ENCODE results near the gene HOXA9.

HOXA9 gene

DNA sequence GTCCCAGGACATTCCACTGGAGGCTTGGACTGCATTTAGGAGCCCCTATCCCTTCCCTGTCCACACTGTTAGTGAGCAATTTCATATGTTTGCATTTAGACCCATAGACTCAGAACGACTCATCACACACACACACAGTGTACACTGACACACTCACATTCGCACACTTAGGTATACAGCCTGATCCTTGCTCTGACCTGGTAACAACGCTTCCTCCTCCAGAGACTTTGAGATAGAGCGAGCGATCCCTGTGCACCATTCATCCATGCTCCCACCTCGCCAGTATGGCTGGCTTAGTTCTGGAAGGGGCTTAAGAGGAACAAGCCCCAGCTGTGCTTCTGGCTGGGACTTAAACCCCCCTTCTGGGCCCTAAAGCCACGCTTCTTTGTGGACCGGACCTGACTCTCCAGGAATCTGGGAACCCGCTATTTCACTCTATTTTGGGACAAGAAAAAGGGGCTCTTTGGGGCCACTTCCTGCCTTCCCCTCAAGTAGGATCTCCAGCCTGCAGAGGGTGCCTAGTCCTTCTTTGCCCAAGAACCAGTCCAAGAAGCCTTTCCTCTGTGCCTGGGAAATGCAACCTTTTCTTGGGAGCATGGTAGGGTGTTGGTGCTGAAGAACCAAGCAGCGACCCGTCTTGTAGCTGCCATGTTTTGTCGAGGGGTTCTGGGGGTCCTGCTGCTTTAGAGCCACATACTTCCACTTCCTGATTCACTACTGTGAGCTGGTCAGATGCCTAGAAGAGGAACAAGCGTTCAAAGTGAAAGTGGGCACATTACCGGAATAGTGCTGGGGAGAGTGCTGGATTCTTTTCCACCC, 35.6 kb upstream of the HOXA9 start:
- peak; percentile 20 for DNase-seq

DNA sequence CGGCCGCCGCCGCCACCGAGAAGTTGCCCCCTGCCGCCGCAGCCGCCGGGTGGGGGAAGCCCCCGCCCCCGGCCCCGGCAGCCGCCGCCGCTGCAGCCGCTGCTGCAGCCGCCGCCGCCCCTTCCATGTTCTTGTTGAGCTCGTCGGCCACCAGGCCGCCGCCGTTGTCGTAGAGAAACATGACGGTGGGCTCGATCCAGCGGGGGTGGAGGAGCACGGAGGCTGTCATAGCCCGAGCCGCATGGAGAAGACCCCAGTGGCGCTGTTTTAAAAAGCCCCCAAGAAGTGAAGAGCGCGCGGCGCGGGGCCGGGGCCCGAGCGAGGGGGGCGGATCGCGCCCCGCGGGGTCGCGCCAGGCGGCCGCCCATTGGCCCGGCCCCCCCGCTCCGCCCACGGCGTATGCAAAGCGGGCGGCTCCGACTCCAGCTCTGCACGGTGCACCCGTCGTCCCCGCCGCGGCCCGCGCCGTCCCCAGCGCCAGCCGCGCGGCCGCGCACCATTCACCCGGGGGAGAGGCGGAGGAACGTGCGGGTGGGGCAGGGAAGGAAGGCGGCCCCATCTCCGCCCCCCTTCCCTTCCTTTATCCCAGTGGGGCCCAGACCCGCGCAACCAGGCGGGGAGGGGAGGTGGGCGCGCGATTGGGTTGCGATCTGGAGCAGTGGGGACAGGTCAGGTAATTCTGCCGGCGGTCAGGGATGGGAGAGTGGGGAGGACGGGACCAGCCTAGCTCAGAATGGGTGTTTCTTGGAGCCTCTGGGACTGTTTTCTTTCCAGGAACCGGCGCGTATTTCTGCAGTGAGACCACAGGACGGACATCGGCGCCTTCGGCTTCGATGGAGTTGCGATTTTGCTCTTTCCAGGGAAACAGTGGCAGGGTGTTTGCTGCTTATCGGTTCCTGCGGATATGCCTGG, 34.8 kb upstream of the HOXA9 start, which contains the start of gene HOXA13:
Gene HOXA13, minus strand, starts transcription at position 243 of the 912 bp plus-strand sequence. Its CDS starts 14 bp downstream, at position 229.
- DNase-seq: peak; percentile 61

DNA sequence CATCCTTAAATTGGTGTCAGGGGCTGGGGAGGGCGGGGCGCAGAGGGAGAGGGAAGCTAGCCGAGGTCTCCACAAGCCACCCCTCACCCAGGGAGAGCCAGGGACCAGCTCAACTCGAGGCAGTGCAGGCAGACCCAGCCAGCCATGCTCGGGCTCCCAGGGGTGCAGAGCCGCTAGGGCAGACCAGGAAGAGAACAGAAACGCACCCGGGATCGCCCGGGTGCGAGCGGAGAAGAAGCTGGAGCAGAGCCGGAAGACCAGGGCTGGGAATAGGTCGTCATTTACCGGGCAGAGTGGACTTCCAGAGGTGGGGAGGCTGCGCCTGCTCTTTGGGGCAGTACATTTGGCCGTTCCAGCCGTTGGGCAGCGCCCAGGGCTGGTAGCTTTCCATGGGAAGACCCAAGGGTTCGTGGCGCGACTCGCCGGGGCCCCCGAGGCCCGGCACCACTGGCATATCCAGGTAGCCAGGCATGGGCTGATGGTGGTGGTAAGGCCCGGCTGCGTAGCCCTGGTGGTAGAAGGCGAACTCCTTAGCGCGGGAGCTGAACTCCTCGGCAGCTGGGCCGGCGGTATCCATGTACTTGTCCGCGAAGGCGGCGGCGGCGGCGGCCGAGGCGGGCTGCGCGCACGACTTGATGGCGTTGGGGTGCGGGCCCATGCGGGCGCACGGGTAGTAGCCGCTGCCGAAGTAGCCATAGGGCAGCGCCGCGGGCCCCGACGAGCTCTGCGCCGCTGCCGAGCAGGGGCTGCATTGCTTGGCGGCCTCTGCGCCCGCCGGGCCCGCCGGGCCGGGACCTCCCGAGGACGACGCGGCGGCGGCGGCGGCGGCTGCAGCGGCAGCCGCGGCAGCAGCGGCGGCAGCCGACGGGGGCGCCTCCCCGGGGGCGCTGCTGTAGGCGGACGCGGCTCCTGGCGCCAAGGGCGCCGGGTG, 33.8 kb upstream of the HOXA9 start:
- DNase-seq: no peak

DNA sequence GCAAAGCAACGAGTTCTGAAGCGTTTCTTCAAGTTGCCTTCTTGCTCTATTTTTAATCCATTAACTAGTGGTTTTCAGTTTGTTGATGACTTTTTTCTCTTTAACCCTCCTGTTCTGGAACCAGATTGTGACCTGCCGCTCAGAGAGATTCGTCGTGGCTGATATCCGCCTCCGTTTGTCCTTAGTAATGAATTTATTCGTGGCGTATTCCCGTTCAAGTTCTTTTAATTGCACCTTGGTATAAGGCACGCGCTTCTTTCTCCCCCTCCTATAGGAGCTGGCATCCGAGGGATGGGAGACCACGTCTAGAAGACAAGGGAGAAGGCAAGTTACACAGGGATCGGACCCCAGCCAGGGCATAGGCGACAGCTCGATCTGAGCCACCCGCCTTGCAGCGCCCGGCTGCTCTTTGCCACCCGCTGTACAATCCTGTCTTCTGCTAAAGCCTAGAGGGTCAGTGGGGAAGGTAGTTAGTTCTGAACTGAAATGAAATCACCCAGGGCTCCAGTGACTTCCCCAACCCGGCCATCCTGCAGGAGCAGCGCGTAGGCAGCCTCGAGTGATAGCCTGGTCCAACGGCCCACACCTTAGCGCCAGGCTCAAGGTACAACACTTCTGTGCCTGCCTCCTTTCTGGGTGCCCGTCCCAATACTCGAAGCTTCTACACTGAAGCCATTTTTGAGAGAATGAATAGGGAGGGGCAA, 33.0 kb upstream of the HOXA9 start:
- DNase-seq: no peak

DNA sequence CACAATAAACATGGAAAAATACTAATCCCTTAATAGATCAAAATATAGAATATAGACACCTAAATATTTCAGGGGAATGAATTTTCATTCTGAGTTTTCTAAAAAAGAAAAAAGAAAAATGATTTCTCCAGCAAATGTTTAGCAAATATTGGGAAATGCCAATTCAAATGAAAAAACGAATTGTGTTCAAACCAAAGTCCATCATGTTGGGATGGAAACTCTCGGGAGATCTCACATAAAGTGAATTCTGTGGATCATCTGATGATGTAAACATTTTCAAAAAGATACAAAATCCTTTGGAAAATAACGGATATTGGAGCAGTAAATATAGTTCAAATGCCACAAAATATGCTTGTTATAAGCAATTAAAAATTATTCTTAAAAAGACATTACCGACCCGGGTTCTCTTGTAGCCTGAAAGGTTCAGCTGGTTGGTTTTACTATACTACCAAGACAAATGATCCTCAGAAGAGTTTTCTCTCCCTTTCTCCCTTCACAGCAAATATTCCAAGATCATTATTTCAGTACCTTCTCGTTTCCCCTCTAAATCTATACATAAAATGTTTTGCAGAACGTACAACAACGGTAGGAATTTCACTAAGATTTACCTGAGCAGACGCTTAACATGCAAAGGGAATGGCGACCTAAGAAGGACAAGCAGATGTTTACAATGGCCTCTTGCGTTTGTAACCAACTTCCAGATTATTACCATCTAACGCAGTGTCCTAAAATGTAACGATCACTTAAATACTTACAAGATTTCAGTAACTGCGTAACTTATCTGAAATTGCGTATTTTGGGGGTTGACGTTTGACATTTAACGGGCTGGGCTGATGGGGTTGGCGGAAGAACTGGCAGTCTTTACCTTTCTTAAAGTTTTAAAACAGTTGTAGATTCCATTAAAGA, 32.1 kb upstream of the HOXA9 start:
- DNase-seq: no peak

DNA sequence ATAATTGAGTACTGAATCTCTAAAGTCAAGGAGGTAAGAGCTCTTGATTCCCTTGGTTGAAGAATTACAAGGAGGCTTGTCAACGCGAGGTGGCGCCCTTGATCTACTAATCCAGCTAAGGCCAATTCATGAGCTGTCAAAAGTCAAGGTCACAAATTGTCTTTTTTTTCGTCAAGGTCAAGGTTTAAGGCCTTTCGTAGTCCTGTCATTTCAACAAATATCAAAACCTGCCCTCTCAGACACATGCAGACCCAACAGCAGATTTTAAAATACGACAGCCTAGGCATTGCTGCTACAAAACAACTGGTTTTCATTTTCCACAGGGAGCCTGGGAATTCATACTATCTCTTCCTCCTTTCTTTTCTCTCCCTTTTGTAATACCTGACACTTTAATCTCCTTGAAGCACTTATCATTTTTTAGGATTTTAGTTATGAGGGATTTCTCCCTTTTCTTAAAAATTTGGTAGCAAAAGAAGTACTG, 31.0 kb upstream of the HOXA9 start:
- peak; percentile 72 for DNase-seq

DNA sequence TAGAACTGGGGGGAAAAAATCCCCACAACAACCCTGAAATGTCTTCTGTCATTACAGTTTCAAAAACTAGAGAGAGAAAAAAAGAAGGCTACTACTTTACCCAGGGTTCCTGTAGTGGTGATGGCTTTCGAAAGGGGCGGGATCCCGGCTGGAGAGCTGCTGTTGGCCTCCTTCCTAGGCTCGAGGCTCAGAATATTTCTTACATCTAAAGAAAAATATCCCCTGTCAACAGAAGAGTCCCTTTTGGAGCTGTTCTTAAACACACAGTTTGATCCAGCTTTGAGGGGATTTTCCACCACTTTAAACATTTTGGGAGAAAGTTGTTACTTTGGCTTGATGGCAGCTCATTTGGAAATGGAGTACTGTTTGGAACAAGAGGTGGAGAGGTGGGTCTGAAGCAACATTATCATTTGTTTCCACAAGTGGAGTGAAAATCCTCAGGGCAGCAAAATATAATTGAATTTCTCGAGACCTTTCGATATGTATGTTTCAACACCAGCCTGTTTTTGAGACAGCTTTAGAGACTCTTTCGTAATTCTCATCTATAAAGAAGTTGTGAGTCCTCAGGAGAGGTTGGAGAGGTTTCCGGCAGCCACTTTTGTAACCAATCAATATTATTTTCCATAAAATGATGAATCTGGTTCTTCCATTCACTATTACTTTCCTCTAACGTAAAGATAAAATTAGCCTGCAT, 29.5 kb upstream of the HOXA9 start:
- no peak for DNase-seq

DNA sequence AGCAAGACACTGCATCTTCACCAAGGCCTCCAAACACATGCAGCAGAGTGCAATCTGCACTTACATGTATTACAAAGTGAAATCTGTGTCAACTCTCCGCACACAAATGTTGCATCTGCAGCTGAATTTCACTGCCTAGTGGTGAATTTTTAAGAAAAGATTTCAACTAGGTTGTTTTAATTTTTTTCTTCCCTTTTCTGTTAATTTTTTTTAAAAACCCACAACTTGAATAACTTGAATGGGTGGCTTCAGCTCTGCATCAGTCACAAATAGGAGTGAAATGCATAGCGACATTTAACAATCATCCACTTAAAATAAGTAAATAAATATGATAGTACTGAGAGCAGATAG, 28.6 kb upstream of the HOXA9 start:
- no peak for DNase-seq

DNA sequence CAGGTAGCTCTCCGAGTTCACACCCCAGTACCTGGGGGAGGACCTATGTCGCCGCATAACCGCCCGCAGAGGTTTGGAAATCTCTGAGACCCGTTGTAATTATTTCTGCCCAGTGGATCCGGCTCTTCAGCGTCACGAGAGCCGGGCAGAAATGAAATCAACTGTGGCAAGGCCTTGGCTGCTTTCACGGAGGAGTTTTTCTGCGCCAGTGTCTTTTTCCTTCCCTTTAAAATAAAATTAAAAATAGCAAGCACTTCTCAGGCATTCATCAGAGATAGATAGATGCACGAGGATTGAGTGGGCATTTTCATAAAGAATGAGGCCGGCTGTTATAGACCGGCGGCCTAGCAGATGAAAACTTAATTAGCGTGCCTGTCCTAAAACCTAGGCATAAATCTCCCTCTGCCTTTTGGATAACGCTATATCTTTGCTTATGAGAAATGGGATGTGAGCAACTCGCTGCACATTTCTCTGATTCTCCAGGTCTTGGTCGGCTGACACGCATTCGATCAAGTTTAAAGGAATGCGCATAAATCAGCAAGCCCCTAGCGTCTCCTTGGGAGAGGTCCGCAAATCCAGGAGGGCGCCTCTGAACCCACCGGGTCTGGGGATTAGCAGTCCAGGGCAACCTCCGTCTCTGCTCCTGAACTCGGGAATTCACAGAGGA, 28.1 kb upstream of the HOXA9 start:
- DNase-seq: no peak

DNA sequence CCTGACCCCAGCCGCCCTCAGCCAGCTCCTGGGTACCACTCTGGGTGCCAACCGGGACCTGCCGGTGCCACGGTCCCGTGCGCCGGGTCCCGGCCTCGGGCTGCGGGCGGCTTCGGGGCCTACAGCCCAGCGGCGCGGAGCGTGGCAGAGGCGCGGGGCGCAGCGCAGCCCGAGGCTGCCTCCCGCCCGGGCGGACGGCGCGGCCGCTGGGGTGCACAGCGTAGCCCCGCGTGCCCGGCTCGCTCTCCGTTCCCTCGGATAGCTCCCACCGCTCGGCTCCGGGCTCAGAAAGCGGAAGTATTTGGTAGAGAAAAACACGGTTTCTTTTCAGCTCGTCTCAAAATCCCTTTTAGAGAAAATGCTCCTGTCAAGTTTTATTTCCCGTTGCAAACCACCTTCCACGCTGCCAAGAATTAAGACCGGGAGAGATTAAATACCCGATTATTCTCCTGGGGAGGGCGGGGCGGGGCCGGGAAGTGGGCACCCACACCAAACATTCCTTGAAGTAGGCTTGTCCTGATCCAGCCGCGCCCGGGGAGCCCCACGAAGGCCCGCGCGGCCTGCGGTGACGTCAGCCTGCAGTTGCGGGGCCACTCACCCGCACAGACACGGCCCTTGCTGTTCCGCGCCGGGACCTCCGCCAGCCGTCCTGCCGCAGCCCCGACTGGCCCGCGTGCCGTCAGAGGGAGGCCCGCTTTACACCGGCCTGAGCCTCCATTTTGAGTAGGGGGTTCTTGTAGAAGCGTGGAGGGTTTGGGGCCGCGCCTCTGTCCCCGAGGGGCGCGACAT, 27.4 kb upstream of the HOXA9 start:
- no peak for DNase-seq

DNA sequence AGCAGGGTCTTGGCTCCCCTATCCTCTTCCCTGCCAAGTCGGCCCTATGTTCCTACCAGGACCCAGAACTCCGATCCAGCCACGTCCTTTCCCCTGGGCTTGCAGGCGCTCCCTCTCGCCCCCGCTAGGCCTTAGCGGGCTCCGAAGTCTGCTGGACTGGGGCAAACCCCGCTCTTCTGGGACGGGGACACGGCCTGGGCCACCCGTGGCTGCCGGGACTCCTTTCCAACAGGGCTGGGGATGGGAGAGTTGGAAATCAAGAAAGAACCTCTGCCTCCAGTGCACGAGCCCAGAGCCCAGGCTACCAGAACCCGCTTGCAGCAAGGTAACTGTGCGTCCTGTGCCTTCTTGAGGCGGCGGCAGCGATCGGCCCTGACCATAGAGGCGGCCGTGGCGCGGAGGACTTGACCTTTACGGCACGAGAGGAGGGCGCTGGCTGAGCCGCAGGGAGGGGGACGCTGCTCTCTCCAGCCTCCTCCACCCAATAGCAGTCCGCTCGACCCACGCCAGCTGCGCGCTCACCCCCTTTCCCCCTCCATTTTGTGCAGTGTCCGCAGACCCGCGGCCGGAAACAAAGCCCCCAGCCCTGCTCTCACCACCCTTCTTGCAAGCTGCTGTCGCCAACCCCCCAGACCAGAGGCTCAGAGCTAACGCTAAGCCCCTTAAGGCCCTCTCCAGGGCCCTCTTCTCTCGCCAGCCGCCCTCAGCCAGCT, 26.7 kb upstream of the HOXA9 start:
- no peak for DNase-seq

DNA sequence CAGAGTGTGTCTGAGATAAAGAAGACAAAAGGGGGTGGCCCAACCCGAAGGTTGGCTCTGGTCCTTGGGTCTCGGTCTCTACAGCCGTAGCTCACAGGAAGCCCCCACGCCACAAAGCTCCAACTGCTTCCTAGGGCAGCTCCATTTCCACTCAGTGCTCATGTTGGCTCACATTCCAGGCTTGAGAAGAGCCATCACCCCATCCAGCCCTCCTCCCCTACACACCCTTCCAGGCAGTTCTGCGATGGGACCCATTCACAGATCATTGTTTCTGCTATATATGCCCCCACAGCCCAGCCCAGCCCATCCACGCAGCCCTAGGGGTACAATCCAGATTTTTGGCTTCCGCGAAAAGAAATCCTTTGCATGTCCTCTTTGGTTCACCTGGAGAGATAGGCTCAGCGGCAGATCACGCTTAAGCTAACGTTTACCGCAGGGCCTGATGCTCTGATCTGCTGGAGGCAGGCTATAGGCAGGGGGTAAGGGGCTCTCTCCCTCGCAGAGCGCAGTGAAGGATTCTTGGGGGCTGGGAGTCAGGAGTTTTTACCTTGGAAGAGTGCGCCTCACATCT, 25.9 kb upstream of the HOXA9 start:
- no peak for DNase-seq

DNA sequence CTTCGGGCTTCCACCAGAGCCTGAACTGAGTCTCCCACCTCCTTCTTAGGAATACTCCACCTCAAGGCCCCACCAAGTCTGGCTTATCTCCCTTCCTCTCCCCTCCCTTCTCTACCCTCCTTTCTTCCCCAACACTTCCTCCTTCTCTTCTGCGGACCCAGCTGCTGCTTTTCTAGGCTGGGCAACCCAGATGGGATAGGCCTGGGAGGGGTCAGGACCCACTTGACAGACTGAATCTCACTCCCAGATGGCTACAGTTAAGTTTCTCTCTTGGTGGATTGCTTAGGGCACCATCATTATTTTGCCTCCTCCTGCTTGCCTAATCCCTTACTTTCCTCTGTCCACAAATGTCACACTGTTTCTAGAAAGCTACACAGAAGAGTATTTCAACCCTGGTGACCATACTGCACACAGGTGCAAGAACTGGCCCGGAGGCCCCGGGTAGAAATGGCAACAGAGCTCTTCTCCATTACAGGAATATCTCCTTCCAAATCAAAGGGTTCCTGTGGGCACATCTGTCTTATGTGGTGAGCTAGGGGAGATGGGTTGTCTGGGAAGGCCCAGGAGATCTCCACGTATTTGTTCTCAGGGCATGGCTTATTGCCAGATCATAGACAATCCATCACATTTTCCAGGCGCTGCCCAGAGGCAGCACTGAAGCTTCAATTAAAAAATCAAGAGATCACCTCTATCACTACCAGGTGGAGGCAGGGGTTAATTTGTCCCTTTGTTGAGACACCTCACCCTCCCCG, 24.8 kb upstream of the HOXA9 start:
- DNase-seq: no peak

DNA sequence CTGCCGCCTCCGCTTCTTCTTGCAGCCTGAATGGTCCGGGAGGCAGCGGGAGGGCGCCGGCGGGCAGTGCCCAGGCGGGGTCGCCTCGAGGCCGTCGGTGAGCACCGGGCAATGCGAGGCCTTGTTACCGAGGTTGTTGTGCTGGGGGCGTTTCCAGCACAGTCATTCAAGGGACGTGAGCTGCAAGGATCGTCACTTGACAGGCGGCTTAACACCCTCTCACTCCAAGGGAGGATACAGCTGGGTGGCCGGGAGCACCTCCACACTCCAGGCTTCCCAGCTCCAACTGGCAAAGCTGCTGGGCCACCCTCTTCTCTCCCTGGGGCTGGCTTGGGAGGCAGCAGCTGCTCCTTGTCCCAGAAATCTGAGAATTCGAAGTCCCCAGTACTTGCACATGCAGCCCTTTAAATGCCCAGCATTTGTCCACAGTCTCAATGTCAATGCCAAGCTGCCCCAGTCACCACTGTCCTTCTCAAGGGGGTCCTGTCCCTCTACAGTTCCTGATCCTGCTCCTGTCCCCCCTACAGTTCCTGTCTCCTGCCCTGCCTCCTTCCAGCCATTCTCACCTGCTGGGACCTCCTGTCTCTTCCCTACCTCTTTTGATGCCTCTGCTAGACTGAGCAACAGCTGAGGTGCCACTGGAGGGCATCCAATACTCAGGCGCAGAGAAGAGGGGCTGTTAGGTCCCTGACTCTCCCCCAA, 24.1 kb upstream of the HOXA9 start:
- DNase-seq: no peak

DNA sequence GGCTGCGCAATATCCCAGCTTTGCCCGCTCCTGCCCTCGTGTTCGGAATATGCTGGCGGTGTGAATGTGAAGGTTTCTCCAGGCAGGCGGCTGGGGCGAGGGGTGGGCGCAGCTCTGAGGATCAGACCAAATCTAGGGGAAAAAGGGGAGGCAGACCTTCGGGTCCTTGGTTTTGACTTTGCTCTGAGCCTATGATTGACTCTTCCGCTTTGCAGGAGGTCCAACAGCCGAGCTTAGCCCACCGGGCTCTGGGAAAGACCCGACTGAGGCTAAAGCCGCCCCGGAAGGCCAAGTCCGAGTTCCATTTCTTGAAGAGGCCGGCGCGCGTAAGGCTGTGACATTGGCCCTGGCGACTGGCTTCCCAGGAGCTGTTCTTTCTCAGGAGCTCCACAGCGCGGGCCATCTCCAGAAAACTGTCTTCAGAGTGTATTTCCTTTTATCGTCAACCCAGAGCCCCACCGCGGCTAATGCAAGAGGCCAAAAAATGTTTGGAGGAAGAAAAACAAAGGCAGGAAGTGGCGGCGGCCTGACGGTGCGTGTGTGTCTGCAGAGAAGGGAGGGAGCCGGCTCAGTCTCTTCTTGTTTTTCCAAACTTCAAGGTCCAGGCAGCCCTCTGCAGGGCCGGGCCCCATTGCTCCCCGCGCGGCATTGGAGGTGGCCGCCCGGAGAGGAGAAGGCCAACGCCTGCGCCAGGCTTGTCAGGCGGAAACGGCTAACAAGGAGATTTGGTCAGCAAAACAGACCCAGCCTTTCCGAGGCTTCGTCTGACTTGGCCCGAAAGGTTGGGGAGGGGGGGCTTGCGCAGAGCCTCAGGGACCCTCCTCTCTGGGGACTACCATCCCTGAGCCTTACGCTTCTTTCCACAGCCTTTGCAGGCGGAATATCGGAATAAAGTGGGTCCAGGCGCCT, 23.3 kb upstream of the HOXA9 start:
- peak; percentile 47 for DNase-seq
